ENCODE results near the gene TMEM145.

DNA sequence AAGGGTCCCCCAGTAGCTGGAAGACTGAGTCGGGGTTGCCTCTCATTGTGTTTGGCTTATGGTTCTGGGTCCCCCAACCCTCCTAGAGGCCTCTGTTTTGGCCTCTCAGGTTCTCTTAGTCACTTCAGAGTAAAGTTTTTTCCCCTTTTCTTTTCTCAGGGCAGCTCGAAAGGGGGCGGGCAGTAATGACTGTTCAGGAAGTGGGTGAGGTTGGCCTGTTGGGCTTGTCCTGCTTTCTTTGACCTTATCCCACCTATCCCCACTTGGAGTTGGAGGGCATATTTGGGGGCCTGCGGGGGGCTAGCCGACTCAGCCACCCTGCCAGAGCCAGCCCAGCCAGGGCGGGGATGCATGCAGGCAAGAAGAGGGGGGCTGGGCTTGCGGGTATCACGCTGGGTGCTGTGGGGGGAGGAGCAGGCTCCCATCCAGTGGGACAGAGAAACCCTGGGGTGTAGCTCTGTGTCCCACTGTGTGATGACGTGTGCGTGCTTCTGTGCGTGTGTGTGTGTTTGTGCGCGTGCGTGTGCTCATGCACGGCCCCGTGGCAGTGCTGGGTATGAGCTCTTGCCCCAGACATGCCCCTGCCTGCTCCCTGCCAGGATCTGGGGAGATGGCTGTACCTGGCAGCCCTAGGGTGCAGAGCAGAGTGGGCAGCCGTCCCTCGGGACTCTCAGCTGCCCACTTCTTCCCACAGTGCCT is 42.6 kb upstream of the TMEM145 start:
- TF ChIP-seq, protein P1, sequence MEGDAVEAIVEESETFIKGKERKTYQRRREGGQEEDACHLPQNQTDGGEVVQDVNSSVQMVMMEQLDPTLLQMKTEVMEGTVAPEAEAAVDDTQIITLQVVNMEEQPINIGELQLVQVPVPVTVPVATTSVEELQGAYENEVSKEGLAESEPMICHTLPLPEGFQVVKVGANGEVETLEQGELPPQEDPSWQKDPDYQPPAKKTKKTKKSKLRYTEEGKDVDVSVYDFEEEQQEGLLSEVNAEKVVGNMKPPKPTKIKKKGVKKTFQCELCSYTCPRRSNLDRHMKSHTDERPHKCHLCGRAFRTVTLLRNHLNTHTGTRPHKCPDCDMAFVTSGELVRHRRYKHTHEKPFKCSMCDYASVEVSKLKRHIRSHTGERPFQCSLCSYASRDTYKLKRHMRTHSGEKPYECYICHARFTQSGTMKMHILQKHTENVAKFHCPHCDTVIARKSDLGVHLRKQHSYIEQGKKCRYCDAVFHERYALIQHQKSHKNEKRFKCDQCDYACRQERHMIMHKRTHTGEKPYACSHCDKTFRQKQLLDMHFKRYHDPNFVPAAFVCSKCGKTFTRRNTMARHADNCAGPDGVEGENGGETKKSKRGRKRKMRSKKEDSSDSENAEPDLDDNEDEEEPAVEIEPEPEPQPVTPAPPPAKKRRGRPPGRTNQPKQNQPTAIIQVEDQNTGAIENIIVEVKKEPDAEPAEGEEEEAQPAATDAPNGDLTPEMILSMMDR (IDR thresholded peaks at IDR 0.05; ENCODE audit: insufficient read depth, low read length, poor library complexity, severe bottlenecking): no peak
- no peak for TF ChIP-seq EZH2phosphoT487 (conservative IDR thresholded peaks at IDR 0.05; ENCODE audit: low read length)

Data from SU-DHL-6 (cell line).